SW 1271 (cell line): ENCODE data around the gene ATXN7L1.

Experiments used
- DNase-seq, 2 experiments: peaks; one replicate each; lab custom pipeline; 2025; lab: John Stamatoyannopoulos, UW

The ATXN7L1 gene

GRCh38 chr7:105876091-105876963 is at the start of gene ATXN7L1:
ATXN7L1 (minus strand) TSS chr7:105876599; CDS start chr7:105876558, 41 bp downstream.
- DNase-seq, result peak; percentile 85 to 93

- DNase-seq, result no peak
Observed at GRCh38 chr7:105926131-105926530, 49.7 kb upstream of the ATXN7L1 start.

- no peak for DNase-seq
Observed at GRCh38 chr7:105924945-105925344, 48.5 kb upstream of the ATXN7L1 start.

GRCh38 chr7:105920766-105921165 is 44.4 kb upstream of the ATXN7L1 start:
- DNase-seq, result no peak

GRCh38 chr7:105917659-105918058 is 41.3 kb upstream of the ATXN7L1 start:
- no peak for DNase-seq

GRCh38 chr7:105916603-105917002 is 40.2 kb upstream of the ATXN7L1 start:
- DNase-seq, result no peak

GRCh38 chr7:105913947-105914346 is 37.5 kb upstream of the ATXN7L1 start:
- no peak for DNase-seq

- DNase-seq, result no peak
Observed at GRCh38 chr7:105911961-105912575, 35.7 kb upstream of the ATXN7L1 start.

GRCh38 chr7:105910172-105910571 is 33.8 kb upstream of the ATXN7L1 start:
- DNase-seq, result no peak

GRCh38 chr7:105909742-105910141 is 33.3 kb upstream of the ATXN7L1 start:
- no peak for DNase-seq

GRCh38 chr7:105907129-105907846 is 30.9 kb upstream of the ATXN7L1 start:
- no peak for DNase-seq

- no peak for DNase-seq
Observed at GRCh38 chr7:105906695-105907094, 30.3 kb upstream of the ATXN7L1 start.

- DNase-seq, result no peak
Observed at GRCh38 chr7:105905910-105906568, 29.6 kb upstream of the ATXN7L1 start.

- no peak for DNase-seq
Observed at GRCh38 chr7:105905209-105905909, 29.0 kb upstream of the ATXN7L1 start.

GRCh38 chr7:105904064-105904463 is 27.7 kb upstream of the ATXN7L1 start:
- DNase-seq, result no peak

- no peak for DNase-seq
Observed at GRCh38 chr7:105902325-105902911, 26.0 kb upstream of the ATXN7L1 start.

- DNase-seq, result no peak
Observed at GRCh38 chr7:105897999-105898398, 21.6 kb upstream of the ATXN7L1 start.

GRCh38 chr7:105896407-105896911 is 20.1 kb upstream of the ATXN7L1 start:
- no peak for DNase-seq

- no peak for DNase-seq
Observed at GRCh38 chr7:105894131-105894530, 17.7 kb upstream of the ATXN7L1 start.

- DNase-seq, result no peak
Observed at GRCh38 chr7:105892387-105892786, 16.0 kb upstream of the ATXN7L1 start.
